ENCODE data around the gene SEPTIN6. TPM values are rescaled to one million over a fixed set of nuclear protein-coding genes. Genes with fewer than 3 reads are reported as not detected.
"Not testable (repeated sequence)": the region's sequence is repeated elsewhere in the genome, so short reads cannot be mapped to it uniquely, and the experiment has no call there.

Gene SEPTIN6
- total RNA-seq, 4 donors from 2014 or later, result 18.8 to 35.8 (median 29.7) TPM

DNA sequence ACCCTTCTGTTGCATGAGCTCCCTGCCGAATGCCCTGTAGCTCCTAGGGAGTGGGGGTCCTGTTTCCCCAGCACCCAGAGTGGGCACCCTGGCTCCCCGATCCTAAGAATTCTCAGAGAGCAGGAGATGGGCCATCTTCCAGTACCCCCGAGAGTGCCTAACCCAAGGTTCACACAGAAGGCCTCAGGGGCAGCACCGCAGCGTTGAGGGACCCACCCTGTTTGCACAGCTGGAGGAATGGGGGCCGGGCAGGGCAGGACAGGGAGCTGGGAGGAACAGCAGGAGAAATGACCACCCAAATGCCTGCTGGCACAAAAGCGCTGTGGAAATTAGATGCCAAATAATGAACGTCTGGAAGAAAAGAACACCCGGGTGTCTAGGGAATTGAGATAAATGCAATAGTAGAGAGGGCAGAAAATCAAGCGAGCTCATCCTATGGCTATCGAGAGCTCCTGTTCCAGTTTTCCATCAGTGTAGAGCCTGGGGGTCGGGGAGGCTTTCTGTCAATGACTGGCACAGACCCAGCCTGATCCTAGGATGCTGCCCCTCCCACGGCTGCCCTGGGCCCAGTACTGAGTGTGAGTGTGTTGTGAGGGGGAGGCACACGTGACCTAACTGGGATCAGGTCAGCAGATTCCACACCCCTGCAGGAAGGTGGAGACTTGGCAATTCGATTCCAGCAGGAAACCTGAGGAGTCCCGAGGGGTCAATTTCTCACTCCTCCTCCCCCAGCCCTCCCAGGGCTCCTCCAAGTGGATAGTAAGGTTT is 25.7 kb downstream of the SEPTIN6 start:
- Histone ChIP-seq H3K36me3 (no peaks in the 10 kb centered on the region), H3K27ac (peak overlapping the region in 1 of 4 donors; percentile 41), H3K4me3 (no peak overlapping the region), H3K9me3 (no peaks in the 10 kb centered on the region), H3K27me3 (no peaks in the 10 kb centered on the region), H3K4me1 (peaks cover 0 to 18% (median 0%) of the 10 kb centered on the region in 4 donors)
- peak in 1 of 2 donors; percentile 24 for DNase-seq (ENCODE audit: low spot score in 2 of 2)
- 36 to 54% methylated on average over 16 of the region's 16 CpGs for WGBS, 2 donors
- TF ChIP-seq, protein P1, sequence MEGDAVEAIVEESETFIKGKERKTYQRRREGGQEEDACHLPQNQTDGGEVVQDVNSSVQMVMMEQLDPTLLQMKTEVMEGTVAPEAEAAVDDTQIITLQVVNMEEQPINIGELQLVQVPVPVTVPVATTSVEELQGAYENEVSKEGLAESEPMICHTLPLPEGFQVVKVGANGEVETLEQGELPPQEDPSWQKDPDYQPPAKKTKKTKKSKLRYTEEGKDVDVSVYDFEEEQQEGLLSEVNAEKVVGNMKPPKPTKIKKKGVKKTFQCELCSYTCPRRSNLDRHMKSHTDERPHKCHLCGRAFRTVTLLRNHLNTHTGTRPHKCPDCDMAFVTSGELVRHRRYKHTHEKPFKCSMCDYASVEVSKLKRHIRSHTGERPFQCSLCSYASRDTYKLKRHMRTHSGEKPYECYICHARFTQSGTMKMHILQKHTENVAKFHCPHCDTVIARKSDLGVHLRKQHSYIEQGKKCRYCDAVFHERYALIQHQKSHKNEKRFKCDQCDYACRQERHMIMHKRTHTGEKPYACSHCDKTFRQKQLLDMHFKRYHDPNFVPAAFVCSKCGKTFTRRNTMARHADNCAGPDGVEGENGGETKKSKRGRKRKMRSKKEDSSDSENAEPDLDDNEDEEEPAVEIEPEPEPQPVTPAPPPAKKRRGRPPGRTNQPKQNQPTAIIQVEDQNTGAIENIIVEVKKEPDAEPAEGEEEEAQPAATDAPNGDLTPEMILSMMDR (IDR thresholded peaks at IDR 0.05), result no peak
- TF ChIP-seq POLR2A (IDR thresholded peaks at IDR 0.05) (no peak), EP300 (IDR thresholded peaks at IDR 0.05) (no peak)

DNA sequence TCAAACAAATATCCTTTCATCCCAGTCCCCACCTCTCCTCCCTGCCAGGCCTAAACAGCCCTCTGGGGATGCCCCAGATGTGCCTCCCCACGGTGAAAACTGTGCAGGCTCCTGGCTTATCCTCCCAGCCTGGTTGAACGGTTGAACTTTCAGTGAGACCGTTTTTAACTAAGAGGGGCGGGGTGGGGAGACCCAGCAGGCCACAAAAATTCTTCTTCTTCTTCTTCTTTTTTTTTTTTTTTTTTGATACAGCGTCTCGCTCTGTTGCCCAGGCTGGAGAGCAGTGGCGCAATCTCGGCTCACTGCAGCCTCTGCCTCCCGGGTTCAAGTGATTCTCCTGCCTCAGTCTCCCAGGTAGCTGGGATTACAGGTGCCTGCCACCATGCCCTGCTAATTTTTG is 28.1 kb downstream of the SEPTIN6 start:
- not testable (repeated sequence) for H3K27me3 ChIP-seq
- WGBS, 2 donors, result 75 to 87% methylated on average over 9 of the region's 9 CpGs

DNA sequence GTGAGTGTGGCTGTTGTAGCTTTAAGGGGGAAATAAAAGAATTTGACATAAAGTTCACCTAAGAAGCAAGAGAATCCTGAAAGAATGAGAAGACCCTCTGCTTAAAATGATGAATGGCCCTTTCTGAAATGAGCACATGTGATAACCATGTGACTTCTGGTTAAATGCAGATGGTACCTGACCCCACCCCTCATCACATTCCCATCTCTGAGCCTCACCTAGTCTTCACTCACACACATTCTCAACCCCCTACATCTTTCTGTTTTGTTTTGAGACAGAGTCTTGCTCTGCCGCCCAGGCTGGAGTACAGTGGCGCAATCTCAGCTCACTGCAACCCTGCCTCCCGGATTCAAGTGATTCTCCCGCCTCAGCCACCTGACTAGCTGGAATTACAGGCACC is 31.5 kb downstream of the SEPTIN6 start:
- Histone ChIP-seq H3K27me3 (no peaks in the 10 kb centered on the region), H3K4me3 (no peak overlapping the region), H3K36me3 (no peaks in the 10 kb centered on the region), H3K9me3 (no peaks in the 10 kb centered on the region), H3K27ac (no peak overlapping the region), H3K4me1 (peaks cover 0 to under 1% (median 0%) of the 10 kb centered on the region in 4 donors)
- no peak for DNase-seq (ENCODE audit: low spot score in 2 of 2)
- TF ChIP-seq EP300 (IDR thresholded peaks at IDR 0.05), result no peak
- WGBS, 2 donors, result 94% methylated on average over 4 of the region's 4 CpGs

More for the DNA sequence above, 28.1 kb downstream of the SEPTIN6 start:
- H3K36me3 ChIP-seq; DNase-seq (ENCODE audit: low spot score in 2 of 2); H3K4me3 ChIP-seq; H3K9me3 ChIP-seq; H3K27ac ChIP-seq: not testable (repeated sequence)
- H3K4me1 ChIP-seq, result peaks cover 0 to 14% (median 0%) of the 10 kb centered on the region in 4 donors

DNA sequence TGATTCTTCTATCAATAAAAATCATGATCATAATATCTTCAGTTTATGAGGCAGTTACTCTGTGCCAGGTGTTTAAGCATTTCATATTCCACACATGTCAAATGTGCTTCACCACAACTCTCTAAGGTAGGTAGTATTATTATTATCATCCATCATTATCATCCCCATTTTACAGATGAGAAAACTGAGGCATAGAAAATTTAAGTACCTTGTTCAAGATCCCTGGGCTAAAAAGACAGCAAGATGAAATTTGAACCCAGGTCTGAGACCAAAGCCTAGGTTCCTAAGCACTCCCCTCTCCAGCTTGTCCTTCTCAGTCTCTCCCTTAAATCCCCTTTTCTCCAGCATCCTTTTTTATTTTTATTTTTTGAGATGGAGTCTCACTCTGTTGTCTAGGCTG is 33.4 kb downstream of the SEPTIN6 start:
- Histone ChIP-seq H3K27ac (no peak overlapping the region), H3K4me1 (peaks cover 0 to under 1% (median 0%) of the 10 kb centered on the region in 4 donors), H3K9me3 (no peaks in the 10 kb centered on the region), H3K27me3 (no peaks in the 10 kb centered on the region), H3K36me3 (no peaks in the 10 kb centered on the region), H3K4me3 (no peak overlapping the region)
- no peak for DNase-seq (ENCODE audit: low spot score in 2 of 2)
- TF ChIP-seq POLR2A (IDR thresholded peaks at IDR 0.05) (no peak), EP300 (IDR thresholded peaks at IDR 0.05) (no peak)
- TF ChIP-seq, protein P1 (IDR thresholded peaks at IDR 0.05), result no peak

DNA sequence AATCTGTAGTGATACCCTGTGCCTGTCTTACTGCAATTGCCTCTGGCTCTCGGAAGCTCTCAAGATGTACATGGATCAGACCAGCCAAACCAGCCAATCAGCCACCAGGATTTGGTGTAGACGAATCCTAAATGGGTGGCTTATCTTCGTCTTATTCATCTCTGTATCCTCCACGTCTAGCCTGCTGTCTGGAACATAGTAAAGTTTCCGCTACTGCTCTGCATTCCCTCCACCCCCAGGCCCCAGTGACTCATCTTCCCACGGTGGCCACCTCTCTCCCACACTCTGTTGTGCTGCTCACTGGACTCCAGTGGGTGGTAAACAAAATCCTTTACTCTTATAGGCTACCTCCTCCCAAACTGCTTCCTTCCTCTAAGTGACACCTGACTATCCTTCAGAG is 37.8 kb downstream of the SEPTIN6 start:
- DNase-seq (ENCODE audit: low spot score in 2 of 2), result no peak
- TF ChIP-seq, protein P1 (IDR thresholded peaks at IDR 0.05), result no peak
- TF ChIP-seq EP300 (IDR thresholded peaks at IDR 0.05) (no peak), POLR2A (IDR thresholded peaks at IDR 0.05) (no peak)
- H3K4me1 ChIP-seq, result peaks cover 0 to 6% (median 0%) of the 10 kb centered on the region in 4 donors
- H3K27ac ChIP-seq, result no peak overlapping the region
- H3K36me3 ChIP-seq, result no peaks in the 10 kb centered on the region
- no peaks in the 10 kb centered on the region for H3K27me3 ChIP-seq
- no peak overlapping the region for H3K4me3 ChIP-seq
- no peaks in the 10 kb centered on the region for H3K9me3 ChIP-seq
- 53 to 54% methylated on average over 6 of the region's 6 CpGs for WGBS, 2 donors

DNA sequence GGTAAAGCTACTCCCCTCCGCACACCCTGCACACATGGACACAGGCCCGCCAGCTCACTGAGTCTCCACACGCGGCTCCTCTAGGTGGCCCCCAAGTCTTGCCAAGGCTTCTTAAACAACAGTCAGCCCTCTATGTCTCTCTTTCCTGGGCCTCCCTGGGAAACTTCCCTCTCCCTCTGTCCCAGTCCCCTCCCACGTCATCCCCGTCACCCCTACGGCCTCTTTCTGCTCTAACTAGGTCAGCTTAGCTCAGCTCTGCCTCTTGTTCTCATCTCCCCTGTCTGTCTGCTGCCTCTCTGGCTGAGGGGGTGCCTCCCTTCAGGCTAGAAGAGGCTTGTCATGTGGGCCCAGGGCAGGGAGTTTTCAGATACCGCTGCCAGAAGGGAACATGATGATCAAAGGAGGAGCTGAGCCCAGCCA is 38.8 kb downstream of the SEPTIN6 start:
- peak; percentile 18 to 53 for DNase-seq (ENCODE audit: low spot score in 2 of 2)
- TF ChIP-seq, protein P1 (IDR thresholded peaks at IDR 0.05), result peak in 1 of 5 experiments; percentile 31
- peak in 1 of 2 donors; percentile 10 for TF ChIP-seq EP300 (IDR thresholded peaks at IDR 0.05)
- no peak for TF ChIP-seq POLR2A (IDR thresholded peaks at IDR 0.05)
- Histone ChIP-seq H3K36me3 (no peaks in the 10 kb centered on the region), H3K27me3 (no peaks in the 10 kb centered on the region), H3K9me3 (no peaks in the 10 kb centered on the region), H3K27ac (no peak overlapping the region), H3K4me3 (no peak overlapping the region), H3K4me1 (peaks cover 0 to 6% (median 0%) of the 10 kb centered on the region in 4 donors)
- 34 to 48% methylated on average over 5 to 8 of the region's 8 CpGs for WGBS, 2 donors

All from tibial nerve (tissue), 4 donors.